ENCODE results near the gene ZNF747.

Gene ZNF747

GRCh38 chr16:30481381-30481780, 53.3 kb downstream of the ZNF747 start:
- H3K4me3 ChIP-seq (replicated peaks; ENCODE audit: low read depth, low read length) = no peak overlapping the region
- TF ChIP-seq CTCF (IDR thresholded peaks at IDR 0.05; ENCODE audit: low read depth, low read length, missing control alignments) = no peak
- no peak for DNase-seq (ENCODE audit: extremely low read depth, low read depth)

All from HFF-Myc (cell line).